HG03025 (cell line): Measurements from ENCODE around the gene EXOC4.
"Not testable (repeated sequence)": the region's sequence is repeated elsewhere in the genome, so short reads cannot be mapped to it uniquely, and the experiment has no call there.

ENCODE experiments used
- ATAC-seq: cut with Tn5 transposase; IDR thresholded peaks from one replicate; pipeline ENCODE4 v1.9.1; 2021; ENCODE audit warnings: mild to moderate bottlenecking, moderate library complexity; ENCODE audit not compliant: unreplicated experiment, low FRiP score

The EXOC4 gene

GRCh38 chr7:133886086-133886485 is 633.2 kb downstream of the EXOC4 start:
- ATAC-seq, result no peak

DNA sequence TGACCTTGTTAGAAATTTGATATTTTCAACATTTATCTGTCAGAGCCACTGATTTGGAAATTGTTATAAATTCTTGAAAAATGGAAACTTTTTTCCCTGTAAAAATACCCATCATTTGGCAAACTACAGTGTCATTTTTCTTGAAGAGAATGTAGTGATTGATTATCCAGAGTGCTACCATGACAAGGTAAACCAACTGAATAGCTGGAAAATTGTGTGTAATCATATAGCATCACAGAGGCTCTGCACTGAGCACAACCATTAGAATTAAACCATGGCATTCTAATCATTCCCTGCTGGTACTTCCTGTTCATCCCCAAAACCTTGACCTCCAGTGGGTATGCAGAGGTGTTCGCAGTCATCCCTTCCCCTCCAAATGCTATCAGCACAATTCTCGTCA is 633.9 kb downstream of the EXOC4 start:
- ATAC-seq, result no peak

- no peak for ATAC-seq
These were observed 634.6 kb downstream of the EXOC4 start for GRCh38 chr7:133887459-133887858.

DNA sequence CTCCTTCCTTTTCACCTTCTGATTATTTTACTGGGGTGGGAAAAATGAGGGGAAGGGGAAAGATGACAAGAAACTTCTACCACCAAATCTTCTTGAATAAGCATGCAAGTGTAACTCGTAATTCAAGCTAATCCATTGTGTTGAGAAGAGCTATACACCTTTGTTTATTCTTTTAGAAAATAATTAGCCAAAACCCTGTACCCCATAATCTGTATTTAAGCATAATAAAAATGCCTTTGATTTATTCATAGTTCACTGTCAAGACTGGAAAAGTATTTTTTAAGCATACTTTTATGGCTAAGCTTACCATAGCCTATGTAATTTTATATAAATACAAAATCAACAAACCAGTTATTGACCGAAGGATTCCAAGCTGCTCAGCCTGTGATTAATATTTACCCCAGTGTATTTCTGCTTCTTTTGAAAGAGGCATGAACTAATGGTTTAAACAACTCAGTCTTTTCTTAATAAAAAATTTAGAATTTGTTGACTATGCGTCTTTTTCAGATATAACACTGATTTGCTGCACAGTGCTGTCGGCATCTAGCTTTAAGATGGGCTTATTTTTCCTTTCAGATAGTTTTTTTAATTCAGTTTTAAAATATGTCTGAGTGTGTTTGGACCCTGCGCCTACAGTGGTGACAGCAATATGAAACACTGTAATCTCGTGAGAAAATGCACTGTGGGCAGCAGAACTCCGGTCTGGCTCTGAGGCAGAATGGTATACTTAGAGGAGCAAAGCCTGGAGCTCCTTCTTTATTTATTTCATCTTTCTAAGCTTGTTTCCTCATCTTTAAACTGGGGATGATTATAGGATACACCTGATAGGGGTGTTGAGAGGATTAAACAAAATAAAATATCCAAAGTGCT is 635.4 kb downstream of the EXOC4 start:
- ATAC-seq, result no peak

- no peak for ATAC-seq
These were observed 651.9 kb downstream of the EXOC4 start for GRCh38 chr7:133904776-133905175.

DNA sequence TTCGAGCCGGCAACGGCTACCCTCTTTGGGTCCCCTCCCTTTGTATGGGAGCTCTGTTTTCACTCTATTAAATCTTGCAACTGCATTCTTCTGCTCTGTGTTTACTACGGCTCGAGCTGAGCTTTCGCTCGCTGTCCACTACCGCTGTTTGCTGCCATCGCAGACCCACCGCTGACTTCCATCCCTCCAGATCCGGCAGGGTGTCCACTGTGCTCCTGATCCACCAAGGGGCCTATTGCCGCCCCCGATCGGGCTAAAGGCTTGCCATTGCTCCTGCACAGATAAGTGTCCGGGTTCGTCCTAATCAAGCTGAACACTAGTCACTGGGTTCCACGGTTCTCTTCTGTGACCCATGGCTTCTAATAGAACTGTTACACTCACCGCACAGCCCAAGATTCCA is 653.7 kb downstream of the EXOC4 start:
- ATAC-seq, result not testable (repeated sequence)

- ATAC-seq, result no peak
These were observed 657.9 kb downstream of the EXOC4 start for GRCh38 chr7:133910761-133911160.

GRCh38 chr7:133911724-133912123 is 658.8 kb downstream of the EXOC4 start:
- no peak for ATAC-seq

DNA sequence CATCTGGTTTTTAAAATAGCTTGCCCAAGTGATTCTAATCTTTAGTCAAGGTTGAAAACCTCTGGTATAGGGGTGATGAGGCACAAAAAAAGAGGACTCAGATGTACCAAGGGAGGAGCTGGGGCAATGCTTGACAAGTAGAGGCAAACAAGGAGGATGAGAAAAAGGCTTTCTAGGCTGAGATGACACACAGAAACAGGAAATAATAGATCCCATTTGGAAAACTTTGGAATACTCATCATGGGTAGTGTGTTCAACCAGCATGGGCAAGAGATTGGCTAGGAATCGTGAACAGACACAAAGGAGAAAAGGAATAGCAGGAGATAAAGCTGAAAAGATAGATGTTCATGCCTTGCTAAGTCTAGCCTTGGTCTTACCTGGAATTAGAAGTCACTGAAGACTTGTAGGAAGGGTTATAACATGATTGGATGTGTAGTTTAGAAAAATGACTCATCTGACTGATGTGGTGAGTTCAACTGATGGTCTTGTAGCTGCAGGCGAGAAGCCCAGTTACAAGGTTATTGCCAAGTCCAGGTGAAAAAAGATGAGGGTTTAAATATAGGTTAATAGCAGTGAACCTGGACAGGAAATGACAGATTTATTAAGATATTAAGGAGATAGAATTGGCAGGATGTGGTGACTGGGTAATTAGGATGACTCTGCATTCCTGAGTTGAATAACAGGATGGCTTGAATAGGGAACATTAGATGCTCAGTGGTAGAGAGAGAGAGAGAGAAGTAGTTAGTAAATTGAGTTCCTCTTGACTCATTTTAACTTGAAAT is 660.2 kb downstream of the EXOC4 start:
- no peak for ATAC-seq

DNA sequence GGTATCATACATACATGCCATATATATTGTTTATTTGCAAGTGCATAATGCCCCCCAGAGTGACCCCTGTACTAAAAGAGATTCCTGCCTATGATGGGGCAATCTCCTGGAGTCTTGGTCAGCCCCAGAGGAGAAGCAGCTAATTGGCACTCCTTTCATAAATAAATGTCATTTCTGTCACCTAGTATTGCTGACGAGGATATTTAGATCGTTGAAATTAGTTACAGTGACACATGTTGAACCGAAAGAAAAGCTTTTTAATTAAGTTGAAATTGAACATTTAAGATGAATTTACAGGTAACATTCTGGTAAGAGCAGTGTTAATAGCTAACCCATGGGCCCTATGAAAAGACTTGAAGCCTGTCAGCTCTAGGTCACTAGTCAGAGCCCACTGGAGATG is 663.7 kb downstream of the EXOC4 start:
- ATAC-seq, result no peak

DNA sequence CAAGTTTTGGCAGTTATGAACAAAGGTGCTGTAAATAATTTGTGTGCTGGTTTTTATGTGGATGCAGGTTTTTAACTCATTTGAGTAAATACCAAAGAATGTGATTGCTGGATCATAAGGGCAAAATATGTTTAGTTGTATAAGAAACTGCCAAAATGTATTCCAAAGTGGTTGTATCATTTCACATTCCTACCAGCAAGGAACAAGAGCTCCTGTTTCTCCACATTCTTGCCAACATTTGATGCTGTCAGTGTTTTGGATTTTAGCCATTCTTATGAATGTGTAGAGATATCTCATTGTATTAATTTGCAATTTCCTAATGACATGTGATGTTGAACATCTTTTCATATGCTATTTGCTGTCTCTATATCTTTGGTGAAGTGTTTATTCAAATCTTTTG is 666.9 kb downstream of the EXOC4 start:
- ATAC-seq, result no peak

- ATAC-seq, result no peak
These were observed 668.8 kb downstream of the EXOC4 start for GRCh38 chr7:133921635-133922182.

- no peak for ATAC-seq
These were observed 671.1 kb downstream of the EXOC4 start for GRCh38 chr7:133923974-133924373.

DNA sequence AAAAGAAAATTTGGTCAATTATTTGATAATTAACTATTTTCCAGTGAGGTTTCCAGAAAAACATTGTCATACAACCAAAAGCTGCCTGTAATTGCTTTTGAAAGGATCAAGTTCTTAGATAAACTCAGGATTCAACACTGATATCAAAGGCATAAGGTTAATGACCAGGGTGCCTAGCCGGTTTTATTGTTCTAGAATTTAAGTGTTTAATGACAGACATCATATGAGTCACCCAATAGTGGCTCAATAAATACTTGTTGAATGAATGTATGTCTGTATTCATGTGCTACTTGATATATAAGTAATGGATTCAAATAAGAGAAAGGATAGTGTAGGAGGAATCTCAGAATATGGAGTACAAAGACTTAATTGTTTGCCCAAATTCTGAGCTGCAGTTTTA is 678.2 kb downstream of the EXOC4 start:
- ATAC-seq, result no peak

DNA sequence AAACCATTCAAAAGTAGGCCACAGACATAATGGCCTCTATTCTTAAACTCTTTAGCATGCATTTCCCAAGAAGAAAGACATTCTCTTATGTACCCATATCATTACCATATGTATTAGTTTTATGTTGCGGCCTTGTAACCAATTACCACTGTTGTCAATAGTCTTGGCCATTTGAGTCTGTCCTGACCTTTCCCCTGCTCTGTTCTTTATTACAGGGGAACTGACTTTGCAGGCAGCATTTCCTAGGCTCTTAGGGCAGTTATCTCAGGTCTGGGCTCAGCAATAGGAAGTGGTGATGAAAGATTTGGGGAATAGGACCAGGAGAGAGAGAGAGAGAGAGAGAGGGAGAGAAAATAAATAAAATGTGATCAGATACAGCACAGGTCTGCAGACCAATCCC is 679.7 kb downstream of the EXOC4 start:
- ATAC-seq, result no peak

DNA sequence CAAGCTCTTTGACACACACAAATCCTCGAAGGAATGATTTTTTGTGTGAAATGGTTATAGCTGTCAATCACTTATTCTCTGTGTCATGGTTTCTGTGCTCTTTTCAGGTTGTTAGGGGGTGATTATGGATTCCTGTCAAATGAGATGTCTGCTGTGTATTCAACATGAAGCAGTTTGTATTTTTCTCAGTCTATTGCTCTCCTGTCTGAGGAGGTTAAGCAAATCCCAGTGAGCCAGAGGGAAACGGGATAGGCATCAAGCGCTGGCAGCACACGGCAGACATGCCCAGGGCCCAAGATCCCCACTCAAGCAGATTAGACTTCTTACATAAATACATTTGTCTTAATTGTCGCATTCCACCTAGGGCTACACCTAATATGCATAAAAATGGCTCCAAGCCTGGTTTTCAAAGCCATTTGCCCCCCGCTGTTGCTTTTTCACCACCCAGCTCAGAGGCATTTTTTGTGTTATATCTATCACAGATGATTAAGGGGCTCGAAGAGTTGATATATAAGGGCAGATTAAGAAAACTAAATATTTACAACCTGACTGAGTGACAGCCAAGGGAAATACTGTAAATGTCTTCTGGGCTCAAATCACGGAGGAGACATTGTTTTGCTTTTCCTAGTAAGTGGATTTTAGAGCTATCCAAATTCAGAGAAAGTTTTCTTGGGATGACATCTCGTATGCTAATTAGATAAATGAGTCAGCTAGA is 681.5 kb downstream of the EXOC4 start:
- ATAC-seq, result no peak

GRCh38 chr7:133934977-133935330 is 682.1 kb downstream of the EXOC4 start:
- ATAC-seq, result no peak

- no peak for ATAC-seq
These were observed 683.2 kb downstream of the EXOC4 start for GRCh38 chr7:133936074-133936473.

DNA sequence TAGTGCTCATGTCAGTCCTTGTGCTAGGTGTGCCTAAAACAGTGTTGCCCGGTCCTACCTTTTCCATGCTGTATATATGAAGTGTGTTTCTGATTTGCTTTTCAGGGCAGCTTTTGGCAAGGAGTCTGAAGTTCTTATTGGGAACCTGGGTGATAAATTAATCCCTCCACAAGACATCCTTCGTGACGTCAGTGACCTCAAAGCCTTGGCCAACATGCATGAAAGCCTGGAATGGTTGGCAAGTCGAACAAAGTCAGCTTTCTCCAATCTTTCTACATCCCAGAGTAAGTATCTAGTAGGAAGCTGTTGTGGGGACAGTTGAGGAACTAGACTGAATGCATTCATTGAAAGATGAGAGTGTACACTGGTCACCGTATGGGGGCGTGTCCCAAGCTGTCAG is 684.9 kb downstream of the EXOC4 start:
- no peak for ATAC-seq

DNA sequence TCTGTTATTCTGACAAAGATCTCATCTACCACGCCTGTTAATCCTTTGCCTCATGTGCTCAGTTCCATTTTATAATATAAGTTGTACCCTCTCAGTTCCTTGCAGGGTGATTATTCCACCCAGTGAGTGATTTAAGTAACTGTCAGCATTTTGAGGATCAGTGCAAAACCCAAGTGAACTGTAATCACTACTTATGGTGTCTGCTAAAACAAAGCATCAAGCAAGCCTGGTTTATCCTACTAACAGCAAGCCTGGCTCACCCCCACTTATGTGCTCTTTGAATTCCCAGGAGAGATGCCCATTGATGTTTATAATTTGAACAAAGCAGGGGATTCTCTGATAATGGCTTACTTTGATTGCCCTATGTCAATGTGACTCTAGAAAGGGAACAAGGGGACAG is 687.5 kb downstream of the EXOC4 start:
- no peak for ATAC-seq

- no peak for ATAC-seq
These were observed 688.6 kb downstream of the EXOC4 start for GRCh38 chr7:133941496-133941895.
